GM12878 (cell line): ENCODE results near the gene HIRA. TPM values are rescaled to one million over a fixed set of nuclear protein-coding genes. Genes with fewer than 3 reads are reported as not detected.

ENCODE experiments used
- ATAC-seq: fragments of 200-7000 bp; cut with Tn5 transposase; 3 replicates; pipeline ENCODE4 v1.9.1; 2020; ENCODE audit warnings: mild to moderate bottlenecking, moderate library complexity
- BruUV-seq: library from RNA; stranded (reverse); fragments of 400-500 nt; replicated peaks from 2 replicates; lab custom pipeline; 2021; lab: Mats Ljungman, UMichigan
- CTCF ChIA-PET: fragments of 300-600 bp; sonication (Branson Sonifier 250); formaldehyde crosslinking; extraction: SDS; loops from one replicate; lab custom pipeline; 2021; ENCODE audit warnings: inconsistent platforms; lab: Yijun Ruan, JAX
- POLR2A ChIA-PET: fragments of 350-600 bp; formaldehyde crosslinking; extraction: SDS; loops from one replicate; lab custom pipeline; 2021; ENCODE audit warnings: inconsistent platforms; lab: Charles Lee
- RAD21 ChIA-PET: fragments of 300-600 bp; sonication (Branson Sonifier 250); formaldehyde crosslinking; loops from one replicate; lab custom pipeline; 2023; ENCODE audit warnings: antibody characterized with exemption; ENCODE audit not compliant: unreplicated experiment; lab: Charles Lee
- SMC1A ChIA-PET: fragments of 300-600 bp; sonication (Branson Sonifier 250); formaldehyde crosslinking; loops from one replicate; lab custom pipeline; 2023; ENCODE audit not compliant: unreplicated experiment, uncharacterized antibody; lab: Charles Lee
- DNase-seq: peaks from one replicate; pipeline ENCODE4 v3.0.0-alpha.2; 2011; ENCODE audit warnings: low read depth, low spot score
- FAIRE-seq: peaks from 3 replicates; lab custom pipeline; 2011; peaks lifted over from hg19 to GRCh38; lab: Jason Lieb, UNC
- H2AFZ ChIP-seq: 2 replicates; pipeline ENCODE4 v1.6.0; 2011; ENCODE audit warnings: low read depth, low read length, control low read depth; ENCODE audit not compliant: control insufficient read depth
- H3K27ac ChIP-seq: 2 replicates; pipeline ENCODE4 v1.5.1; 2011; ENCODE audit warnings: control low read depth; ENCODE audit not compliant: control insufficient read depth, insufficient read depth
- H3K27me3 ChIP-seq, 2 experiments: replicated peaks in 1 of 2; 2 replicates each; pipeline versions ENCODE4 v1.6.0 to v1.6.1; 2011; ENCODE audit warnings: low read length in 1 of 2; ENCODE audit not compliant: control insufficient read depth in 2 of 2, insufficient read depth in 2 of 2
- H3K36me3 ChIP-seq, 2 experiments: 2 replicates each; pipeline ENCODE4 v1.5.1; 2011; ENCODE audit warnings: low read length in 1 of 2; ENCODE audit not compliant: control insufficient read depth in 2 of 2, insufficient read depth in 2 of 2
- H3K4me1 ChIP-seq: 2 replicates; pipeline ENCODE4 v1.6.1; 2011; ENCODE audit warnings: mild to moderate bottlenecking, low read length, moderate library complexity, mixed read lengths; ENCODE audit not compliant: control insufficient read depth, insufficient read depth
- H3K4me2 ChIP-seq: 2 replicates; pipeline ENCODE4 v1.6.0; 2011; ENCODE audit warnings: control low read depth; ENCODE audit not compliant: control insufficient read depth, insufficient read depth
- H3K4me3 ChIP-seq: fragments of 200-600 bp; sonication (generic); 2 replicates; pipeline ENCODE4 v1.5.1; 2016
- H3K79me2 ChIP-seq: 2 replicates; pipeline ENCODE4 v1.6.0; 2011; ENCODE audit warnings: low read length; ENCODE audit not compliant: control insufficient read depth, insufficient read depth
- H3K9ac ChIP-seq: 2 replicates; pipeline ENCODE4 v1.8.0; 2011; ENCODE audit warnings: low read length, control low read depth, mixed read lengths; ENCODE audit not compliant: control insufficient read depth, insufficient read depth
- H3K9me3 ChIP-seq: replicated peaks from 3 replicates; pipeline ENCODE4 v1.5.1; 2011; ENCODE audit warnings: mild to moderate bottlenecking, low read length; ENCODE audit not compliant: control insufficient read depth, insufficient read depth
- H4K20me1 ChIP-seq: 2 replicates; pipeline ENCODE4 v1.6.0; 2011; ENCODE audit not compliant: control insufficient read depth, insufficient read depth
- CBFB ChIP-seq: IDR thresholded peaks from 2 replicates; pipeline ENCODE4 v1.6.1; 2016; ENCODE audit warnings: antibody characterized with exemption, low read depth
- RELB ChIP-seq: fragments of 450-650 bp; IDR thresholded peaks from 2 replicates; pipeline ENCODE4 v1.6.1; 2017; ENCODE audit warnings: low read depth, mild to moderate bottlenecking, moderate library complexity
- SUZ12 ChIP-seq: fragments of 200-600 bp; sonication (generic); IDR thresholded peaks from one replicate; pipeline ENCODE4 v1.6.1; 2018; ENCODE audit warnings: antibody characterized with exemption, mild to moderate bottlenecking; ENCODE audit not compliant: unreplicated experiment
- WRNIP1 ChIP-seq: IDR thresholded peaks from 2 replicates; pipeline ENCODE4 v1.6.1; 2011; ENCODE audit warnings: low read depth, low read length, improper control_type of control experiment, borderline replicate concordance
- WGBS: methylation state at CpG from one replicate; pipeline ENCODE4 v1.1.6; 2016; ENCODE audit warnings: low lambda C conversion rate; ENCODE audit not compliant: insufficient replicate concordance, insufficient coverage; ENCODE audit errors: missing lambda C conversion rate; 5-methylcytosine and 5-hydroxymethylcytosine counted together
- in situ Hi-C: fragments of 300-500 bp; cut with MboI; formaldehyde crosslinking; loops from 9 replicates; pipeline ENCODE4 v1.14.3; 2018; ENCODE audit warnings: mixed read lengths
- intact Hi-C: fragments of 100-400 bp; cut with micrococcal nuclease; formaldehyde crosslinking; loops from one replicate; pipeline ENCODE4 v1.14.2; 2022; ENCODE audit not compliant: unreplicated experiment
- polyA plus RNA-seq, 11 experiments: library from polyadenylated mRNA; depleted of rRNA in 4 of 11; unstranded in 6 of 11; stranded (reverse) in 5 of 11; fragments of >200 nt; fragmentation: Nextera tagmentation in 4 of 11; fragmentation: Illumina TruSeq in 1 of 11; extraction: Ambion mirVana in 4 of 11; extraction: Trizol in 1 of 11; gene quantifications; 1 replicate in 1 of 11; 2 replicates in 10 of 11; pipeline versions ENCODE4 v1.2.1 to v1.2.3, GENCODE V29; 2011 to 2016; ENCODE audit warnings: inconsistent platforms in 2 of 11, missing spikeins in 2 of 11, low read depth in 1 of 11
- total RNA-seq, 4 experiments: library from RNA; depleted of rRNA in 3 of 4; stranded (reverse); fragments of >200 nt in 3 of 4; fragmentation: Illumina TruSeq in 1 of 4; extraction: Trizol in 1 of 4; gene quantifications; 2 replicates each; pipeline versions ENCODE4 v1.2.1 to v1.2.3, GENCODE V29; 2013 to 2021
- TF ChIP-seq, protein P1 (sequence below): fragments of 450-650 bp; IDR thresholded peaks from 2 replicates; pipeline ENCODE4 v1.6.1; 2018; ENCODE audit warnings: borderline replicate concordance, mild to moderate bottlenecking; ENCODE audit not compliant: partially characterized antibody
- TF ChIP-seq, protein P2 (sequence below): fragments of 150-350 bp; IDR thresholded peaks from 2 replicates; pipeline ENCODE4 v1.6.1; 2016; ENCODE audit warnings: low read depth, low read length
- TF ChIP-seq, protein P3 (sequence below): IDR thresholded peaks from 2 replicates; pipeline ENCODE4 v1.6.1; 2012; ENCODE audit warnings: improper control_type of control experiment, low read depth, low read length; ENCODE audit not compliant: insufficient replicate concordance
- TF ChIP-seq, protein P4 (sequence below): fragments of 450-650 bp; IDR thresholded peaks from 2 replicates; pipeline ENCODE4 v1.6.1; 2017; ENCODE audit warnings: mild to moderate bottlenecking

Gene HIRA
- total and polyA plus RNA-seq, 10 of the 15 experiments (the other 5 are each of a cell fraction or from before 2014, with no cell fraction given): 0.34 to 32.7 (median 14.5) TPM

GRCh38 chr22:19401483-19401882, 30.1 kb downstream of the HIRA start:
- BruUV-seq: no TSS peak
- ChIA-PET RAD21 (no interaction called here), SMC1A (no interaction called here), CTCF (interaction anchor here (1.2 kb wide), 1 partner anchor 9 kb away, joined by 3 read pairs; no protein-coding TSS in a partner anchor), POLR2A (interaction anchor here (0.6 kb wide), 2 partner anchors 17 to 415 kb away, joined by 3 to 4 read pairs; no protein-coding TSS in a partner anchor)
- Histone ChIP-seq H3K9me3 (no peaks in the 10 kb centered on the region), H3K9ac (no peak overlapping the region), H3K79me2 (no peaks in the 10 kb centered on the region), H3K36me3 (peaks cover 20 to 23% of the 10 kb centered on the region in 2 experiments; a peak in 3 of 4 replicates), H3K27ac (no peak overlapping the region), H3K4me1 (no peaks in the 10 kb centered on the region), H3K27me3 (no peaks in the 10 kb centered on the region), H3K4me2 (no peak overlapping the region), H4K20me1 (no peaks in the 10 kb centered on the region), H3K4me3 (no peak overlapping the region), H2AFZ (no peak overlapping the region)
- FAIRE-seq (no peak), DNase-seq (no peak), ATAC-seq (no peak)
- in situ Hi-C loops: no loop called here
- intact Hi-C loops: no loop called here
- WGBS: 90% methylated on average over 4 of the region's 4 CpGs
- TF ChIP-seq RELB: no peak
- TF ChIP-seq, protein P1, sequence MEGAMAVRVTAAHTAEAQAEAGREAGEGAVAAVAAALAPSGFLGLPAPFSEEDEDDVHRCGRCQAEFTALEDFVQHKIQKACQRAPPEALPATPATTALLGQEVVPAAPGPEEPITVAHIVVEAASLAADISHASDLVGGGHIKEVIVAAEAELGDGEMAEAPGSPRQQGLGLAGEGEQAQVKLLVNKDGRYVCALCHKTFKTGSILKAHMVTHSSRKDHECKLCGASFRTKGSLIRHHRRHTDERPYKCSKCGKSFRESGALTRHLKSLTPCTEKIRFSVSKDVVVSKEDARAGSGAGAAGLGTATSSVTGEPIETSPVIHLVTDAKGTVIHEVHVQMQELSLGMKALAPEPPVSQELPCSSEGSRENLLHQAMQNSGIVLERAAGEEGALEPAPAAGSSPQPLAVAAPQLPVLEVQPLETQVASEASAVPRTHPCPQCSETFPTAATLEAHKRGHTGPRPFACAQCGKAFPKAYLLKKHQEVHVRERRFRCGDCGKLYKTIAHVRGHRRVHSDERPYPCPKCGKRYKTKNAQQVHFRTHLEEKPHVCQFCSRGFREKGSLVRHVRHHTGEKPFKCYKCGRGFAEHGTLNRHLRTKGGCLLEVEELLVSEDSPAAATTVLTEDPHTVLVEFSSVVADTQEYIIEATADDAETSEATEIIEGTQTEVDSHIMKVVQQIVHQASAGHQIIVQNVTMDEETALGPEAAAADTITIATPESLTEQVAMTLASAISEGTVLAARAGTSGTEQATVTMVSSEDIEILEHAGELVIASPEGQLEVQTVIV: no peak
- TF ChIP-seq, protein P2, sequence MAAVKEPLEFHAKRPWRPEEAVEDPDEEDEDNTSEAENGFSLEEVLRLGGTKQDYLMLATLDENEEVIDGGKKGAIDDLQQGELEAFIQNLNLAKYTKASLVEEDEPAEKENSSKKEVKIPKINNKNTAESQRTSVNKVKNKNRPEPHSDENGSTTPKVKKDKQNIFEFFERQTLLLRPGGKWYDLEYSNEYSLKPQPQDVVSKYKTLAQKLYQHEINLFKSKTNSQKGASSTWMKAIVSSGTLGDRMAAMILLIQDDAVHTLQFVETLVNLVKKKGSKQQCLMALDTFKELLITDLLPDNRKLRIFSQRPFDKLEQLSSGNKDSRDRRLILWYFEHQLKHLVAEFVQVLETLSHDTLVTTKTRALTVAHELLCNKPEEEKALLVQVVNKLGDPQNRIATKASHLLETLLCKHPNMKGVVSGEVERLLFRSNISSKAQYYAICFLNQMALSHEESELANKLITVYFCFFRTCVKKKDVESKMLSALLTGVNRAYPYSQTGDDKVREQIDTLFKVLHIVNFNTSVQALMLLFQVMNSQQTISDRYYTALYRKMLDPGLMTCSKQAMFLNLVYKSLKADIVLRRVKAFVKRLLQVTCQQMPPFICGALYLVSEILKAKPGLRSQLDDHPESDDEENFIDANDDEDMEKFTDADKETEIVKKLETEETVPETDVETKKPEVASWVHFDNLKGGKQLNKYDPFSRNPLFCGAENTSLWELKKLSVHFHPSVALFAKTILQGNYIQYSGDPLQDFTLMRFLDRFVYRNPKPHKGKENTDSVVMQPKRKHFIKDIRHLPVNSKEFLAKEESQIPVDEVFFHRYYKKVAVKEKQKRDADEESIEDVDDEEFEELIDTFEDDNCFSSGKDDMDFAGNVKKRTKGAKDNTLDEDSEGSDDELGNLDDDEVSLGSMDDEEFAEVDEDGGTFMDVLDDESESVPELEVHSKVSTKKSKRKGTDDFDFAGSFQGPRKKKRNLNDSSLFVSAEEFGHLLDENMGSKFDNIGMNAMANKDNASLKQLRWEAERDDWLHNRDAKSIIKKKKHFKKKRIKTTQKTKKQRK: no peak
- no peak for TF ChIP-seq SUZ12
- TF ChIP-seq, protein P3, sequence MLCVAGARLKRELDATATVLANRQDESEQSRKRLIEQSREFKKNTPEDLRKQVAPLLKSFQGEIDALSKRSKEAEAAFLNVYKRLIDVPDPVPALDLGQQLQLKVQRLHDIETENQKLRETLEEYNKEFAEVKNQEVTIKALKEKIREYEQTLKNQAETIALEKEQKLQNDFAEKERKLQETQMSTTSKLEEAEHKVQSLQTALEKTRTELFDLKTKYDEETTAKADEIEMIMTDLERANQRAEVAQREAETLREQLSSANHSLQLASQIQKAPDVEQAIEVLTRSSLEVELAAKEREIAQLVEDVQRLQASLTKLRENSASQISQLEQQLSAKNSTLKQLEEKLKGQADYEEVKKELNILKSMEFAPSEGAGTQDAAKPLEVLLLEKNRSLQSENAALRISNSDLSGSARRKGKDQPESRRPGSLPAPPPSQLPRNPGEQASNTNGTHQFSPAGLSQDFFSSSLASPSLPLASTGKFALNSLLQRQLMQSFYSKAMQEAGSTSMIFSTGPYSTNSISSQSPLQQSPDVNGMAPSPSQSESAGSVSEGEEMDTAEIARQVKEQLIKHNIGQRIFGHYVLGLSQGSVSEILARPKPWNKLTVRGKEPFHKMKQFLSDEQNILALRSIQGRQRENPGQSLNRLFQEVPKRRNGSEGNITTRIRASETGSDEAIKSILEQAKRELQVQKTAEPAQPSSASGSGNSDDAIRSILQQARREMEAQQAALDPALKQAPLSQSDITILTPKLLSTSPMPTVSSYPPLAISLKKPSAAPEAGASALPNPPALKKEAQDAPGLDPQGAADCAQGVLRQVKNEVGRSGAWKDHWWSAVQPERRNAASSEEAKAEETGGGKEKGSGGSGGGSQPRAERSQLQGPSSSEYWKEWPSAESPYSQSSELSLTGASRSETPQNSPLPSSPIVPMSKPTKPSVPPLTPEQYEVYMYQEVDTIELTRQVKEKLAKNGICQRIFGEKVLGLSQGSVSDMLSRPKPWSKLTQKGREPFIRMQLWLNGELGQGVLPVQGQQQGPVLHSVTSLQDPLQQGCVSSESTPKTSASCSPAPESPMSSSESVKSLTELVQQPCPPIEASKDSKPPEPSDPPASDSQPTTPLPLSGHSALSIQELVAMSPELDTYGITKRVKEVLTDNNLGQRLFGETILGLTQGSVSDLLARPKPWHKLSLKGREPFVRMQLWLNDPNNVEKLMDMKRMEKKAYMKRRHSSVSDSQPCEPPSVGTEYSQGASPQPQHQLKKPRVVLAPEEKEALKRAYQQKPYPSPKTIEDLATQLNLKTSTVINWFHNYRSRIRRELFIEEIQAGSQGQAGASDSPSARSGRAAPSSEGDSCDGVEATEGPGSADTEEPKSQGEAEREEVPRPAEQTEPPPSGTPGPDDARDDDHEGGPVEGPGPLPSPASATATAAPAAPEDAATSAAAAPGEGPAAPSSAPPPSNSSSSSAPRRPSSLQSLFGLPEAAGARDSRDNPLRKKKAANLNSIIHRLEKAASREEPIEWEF: no peak
- no peak for TF ChIP-seq CBFB
- TF ChIP-seq, protein P4, sequence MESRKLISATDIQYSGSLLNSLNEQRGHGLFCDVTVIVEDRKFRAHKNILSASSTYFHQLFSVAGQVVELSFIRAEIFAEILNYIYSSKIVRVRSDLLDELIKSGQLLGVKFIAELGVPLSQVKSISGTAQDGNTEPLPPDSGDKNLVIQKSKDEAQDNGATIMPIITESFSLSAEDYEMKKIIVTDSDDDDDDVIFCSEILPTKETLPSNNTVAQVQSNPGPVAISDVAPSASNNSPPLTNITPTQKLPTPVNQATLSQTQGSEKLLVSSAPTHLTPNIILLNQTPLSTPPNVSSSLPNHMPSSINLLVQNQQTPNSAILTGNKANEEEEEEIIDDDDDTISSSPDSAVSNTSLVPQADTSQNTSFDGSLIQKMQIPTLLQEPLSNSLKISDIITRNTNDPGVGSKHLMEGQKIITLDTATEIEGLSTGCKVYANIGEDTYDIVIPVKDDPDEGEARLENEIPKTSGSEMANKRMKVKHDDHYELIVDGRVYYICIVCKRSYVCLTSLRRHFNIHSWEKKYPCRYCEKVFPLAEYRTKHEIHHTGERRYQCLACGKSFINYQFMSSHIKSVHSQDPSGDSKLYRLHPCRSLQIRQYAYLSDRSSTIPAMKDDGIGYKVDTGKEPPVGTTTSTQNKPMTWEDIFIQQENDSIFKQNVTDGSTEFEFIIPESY: no peak
- no peak for TF ChIP-seq WRNIP1
